HG02938 (cell line): ENCODE results near the gene AGFG2.

ENCODE experiments used
- ATAC-seq: cut with Tn5 transposase; IDR thresholded peaks from one replicate; pipeline ENCODE4 v1.9.1; 2021; ENCODE audit warnings: mild to moderate bottlenecking, moderate library complexity; ENCODE audit not compliant: unreplicated experiment

AGFG2 gene

DNA sequence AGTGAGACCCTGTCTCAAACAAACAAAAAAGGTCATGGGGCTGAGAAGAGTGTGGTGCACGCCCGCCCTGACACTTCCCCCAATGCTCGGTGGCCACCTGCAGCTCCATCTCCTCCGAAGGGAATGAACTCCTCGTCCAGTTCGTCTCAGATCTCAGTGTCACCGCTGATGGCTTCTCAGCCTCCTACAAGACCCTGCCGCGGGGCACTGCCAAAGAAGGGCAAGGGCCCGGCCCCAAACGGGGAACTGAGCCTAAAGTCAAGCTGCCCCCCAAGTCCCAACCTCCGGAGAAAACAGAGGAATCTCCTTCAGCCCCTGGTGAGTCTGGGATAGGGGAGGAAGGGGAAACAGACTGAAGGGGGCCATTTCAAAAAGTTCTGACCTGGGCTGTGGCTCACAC is 67.3 kb downstream of the AGFG2 start:
- ATAC-seq = no peak

- ATAC-seq = no peak
Observed at GRCh38 chr7:100607111-100607510, 68.1 kb downstream of the AGFG2 start.

DNA sequence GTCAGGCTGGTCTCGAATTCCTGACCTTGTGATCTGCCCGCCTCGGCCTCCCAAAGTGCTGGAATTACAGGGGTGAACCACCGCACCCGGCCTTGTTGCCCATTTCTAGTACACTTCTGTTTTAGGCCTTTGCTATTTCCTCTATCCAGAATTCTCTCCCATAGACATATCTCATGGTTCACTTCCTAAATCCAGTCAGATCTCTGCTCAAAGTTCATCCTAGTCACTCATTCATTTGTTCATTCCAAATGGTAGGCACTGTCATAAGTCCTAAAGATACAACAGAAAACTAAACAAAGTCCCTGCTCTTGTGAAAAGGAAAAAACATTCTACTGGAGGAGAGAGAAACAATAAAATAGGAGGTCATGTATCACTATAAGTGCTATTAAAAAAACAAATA is 71.0 kb downstream of the AGFG2 start:
- ATAC-seq = no peak

DNA sequence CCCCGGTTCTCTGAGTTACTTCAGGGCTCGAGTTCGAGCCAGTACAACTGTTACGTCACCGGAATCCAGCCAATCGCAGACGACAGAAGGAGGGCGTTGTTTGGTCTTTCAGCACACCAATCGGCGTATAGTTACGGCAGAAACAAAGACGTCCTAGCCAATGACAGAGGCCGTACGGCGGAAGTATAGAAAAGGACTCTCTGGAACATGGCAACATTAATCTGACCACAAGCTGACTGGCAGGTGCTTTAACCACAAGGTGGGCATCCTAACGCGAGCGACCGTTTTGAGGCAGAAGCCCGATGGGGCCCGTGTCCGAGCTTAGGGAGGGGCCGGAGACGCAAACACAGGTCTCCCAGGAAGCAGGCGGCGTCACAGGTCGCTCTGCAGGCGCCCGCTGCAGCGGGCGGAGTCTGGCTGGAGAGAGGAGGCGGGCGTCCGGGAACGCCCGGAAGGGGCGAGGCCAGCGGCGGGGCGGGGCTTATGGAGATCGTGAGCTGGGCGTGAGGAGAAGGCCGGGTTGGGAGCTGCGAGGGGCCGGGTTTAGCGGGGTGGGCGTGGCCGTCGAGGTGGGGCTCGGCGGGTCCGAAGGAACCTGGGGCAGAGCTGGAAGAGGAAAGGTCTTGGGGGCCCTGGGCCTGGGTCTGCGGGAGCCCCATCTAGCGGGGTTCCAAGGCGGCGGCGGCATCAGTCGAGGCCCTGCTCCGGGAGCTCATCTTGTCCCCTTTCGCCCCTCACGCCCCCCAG is 73.2 kb downstream of the AGFG2 start, which contains the start of gene MOSPD3:
TSS of gene MOSPD3 (plus strand) at position 558 of the 747 bp plus-strand sequence. CDS start 252 bp downstream, outside the sequence.
- peak; percentile 93 for ATAC-seq

DNA sequence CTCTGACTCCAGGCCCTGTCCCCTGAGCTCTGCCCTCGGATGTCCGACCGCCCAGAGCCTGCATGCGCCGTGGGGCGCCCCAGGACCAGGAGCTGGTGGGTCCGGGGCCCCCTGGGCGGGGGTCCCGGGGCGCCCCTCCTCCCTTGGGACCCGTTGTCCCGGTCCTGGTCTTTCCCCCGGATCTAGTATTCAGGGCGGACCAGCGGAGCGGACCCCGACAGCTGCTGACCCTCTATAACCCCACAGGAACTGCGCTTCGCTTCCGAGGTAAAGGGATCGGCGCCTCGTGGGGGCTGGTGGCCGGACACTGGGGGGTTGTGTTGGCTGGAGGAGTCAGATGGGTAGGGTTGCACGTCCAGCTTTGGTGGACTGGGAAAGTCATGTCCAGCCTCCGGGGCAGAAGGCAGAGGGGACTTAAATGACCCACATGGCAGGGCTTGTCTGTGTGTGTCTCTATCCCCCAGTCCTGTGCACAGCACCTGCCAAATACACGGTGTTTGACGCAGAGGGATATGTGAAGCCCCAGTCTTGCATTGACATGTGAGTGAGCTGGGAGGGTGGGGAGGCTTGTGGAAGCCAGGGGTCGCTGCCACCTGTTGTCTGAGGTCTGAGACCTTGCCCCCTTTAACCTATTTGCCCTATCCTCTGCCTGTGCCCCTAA is 73.9 kb downstream of the AGFG2 start:
- no peak for ATAC-seq

GRCh38 chr7:100613412-100614175 is 74.6 kb downstream of the AGFG2 start:
- ATAC-seq = no peak

DNA sequence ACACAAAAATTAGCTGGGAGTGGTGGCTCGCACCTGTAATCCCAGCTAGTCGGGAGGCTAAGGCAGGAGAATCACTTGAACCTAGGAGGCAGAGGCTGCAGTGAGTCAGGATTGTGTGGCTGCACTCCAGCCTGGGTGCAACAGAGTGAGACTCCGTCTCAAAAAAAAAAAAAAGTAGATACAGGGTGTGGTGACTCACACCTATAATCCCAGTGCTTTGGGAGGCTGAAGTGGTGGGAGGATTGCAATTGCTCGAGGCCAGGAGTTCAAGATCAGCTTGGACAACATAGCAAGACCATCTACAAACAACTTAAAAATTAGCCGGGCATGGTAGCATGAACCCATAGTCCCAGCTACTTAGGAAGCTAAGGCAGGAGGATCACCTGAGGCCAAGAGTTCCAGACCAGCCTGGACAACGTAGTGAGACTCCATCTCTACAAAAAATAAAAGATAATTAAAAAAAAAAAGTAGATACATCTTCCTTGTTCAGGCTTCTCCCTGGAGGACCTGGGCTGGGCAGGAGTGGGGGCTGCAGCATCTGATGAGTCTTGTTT is 75.4 kb downstream of the AGFG2 start:
- no peak for ATAC-seq
